T-cell (primary cell): ENCODE results near the gene TUBD1. TPM values are rescaled to one million over a fixed set of nuclear protein-coding genes. Genes with fewer than 3 reads are reported as not detected.
"Not testable (repeated sequence)": the region's sequence is repeated elsewhere in the genome, so short reads cannot be mapped to it uniquely, and the experiment has no call there.

ENCODE experiments used
- ATAC-seq, 4 experiments: fragments of 200-7000 bp in 3 of 4; fragments of 150-1000 bp in 1 of 4; cut with Tn5 transposase; replicated peaks in 1 of 4; 1 replicate in 3 of 4; 2 replicates in 1 of 4; pipeline ENCODE4 v1.10.0; 2021; ENCODE audit warnings: moderate library complexity in 3 of 4, mild to moderate bottlenecking in 2 of 4, moderate number of reproducible peaks in 1 of 4
- CTCF ChIA-PET, 2 donors: fragments of 300-600 bp; sonication (Branson Sonifier 250); formaldehyde crosslinking; loops; one replicate each; lab custom pipeline; 2022; ENCODE audit warnings: antibody characterized with exemption in 2 of 2; lab: Charles Lee
- POLR2A ChIA-PET, 2 donors: fragments of 300-600 bp; sonication (Branson Sonifier 250); formaldehyde crosslinking; loops; one replicate each; lab custom pipeline; 2022; ENCODE audit warnings: antibody characterized with exemption in 2 of 2; lab: Charles Lee
- DNase-seq, 35 experiments: peaks; one replicate each; pipeline versions ENCODE4 v3.0.0 to v3.0.0-alpha.2; 2013 to 2023
- H3K27ac ChIP-seq: one replicate; pipeline ENCODE4 v1.5.1; 2013; ENCODE audit warnings: low read length
- H3K27me3 ChIP-seq, 2 experiments: replicated peaks in 1 of 2; 1 replicate in 1 of 2; 2 replicates in 1 of 2; pipeline versions ENCODE4 v1.6.1 to v1.7.0; 2013; ENCODE audit warnings: low read length in 1 of 2, mixed read lengths in 1 of 2; ENCODE audit not compliant: control insufficient read depth in 2 of 2, insufficient read depth in 2 of 2; ENCODE audit errors: extremely low read depth in 1 of 2
- H3K36me3 ChIP-seq, 2 donors: 1 replicate in 1 of 2; 2 replicates in 1 of 2; pipeline versions ENCODE4 v1.6.1 to v1.7.0; 2013; ENCODE audit warnings: low read length in 1 of 2; ENCODE audit not compliant: control insufficient read depth in 2 of 2, insufficient read depth in 1 of 2; ENCODE audit errors: extremely low read depth in 1 of 2
- H3K4me1 ChIP-seq, 2 experiments: 1 replicate in 1 of 2; 2 replicates in 1 of 2; pipeline versions ENCODE4 v1.6.1 to v1.7.0; 2013; ENCODE audit warnings: low read length in 2 of 2, mixed read lengths in 1 of 2; ENCODE audit not compliant: insufficient read depth in 2 of 2, control insufficient read depth in 1 of 2; ENCODE audit errors: extremely low read depth in 1 of 2
- H3K4me3 ChIP-seq, 2 donors: 1 replicate in 1 of 2; 2 replicates in 1 of 2; pipeline versions ENCODE4 v1.5.1 to v1.7.0; 2013; ENCODE audit warnings: mild to moderate bottlenecking in 2 of 2, low read length in 1 of 2, moderate library complexity in 1 of 2; ENCODE audit not compliant: control insufficient read depth in 1 of 2; ENCODE audit errors: extremely low read depth in 1 of 2
- H3K9me3 ChIP-seq: 2 replicates; pipeline ENCODE4 v1.7.0; 2013
- H3K27ac Mint-ChIP-seq, 2 donors: one replicate each; pipeline ENCODE4 v1.8.0; 2020 to 2021; ENCODE audit warnings: mild to moderate bottlenecking in 2 of 2, mixed read lengths in 2 of 2
- H3K27me3 Mint-ChIP-seq, 2 donors: one replicate each; pipeline ENCODE4 v1.8.0; 2021 to 2022; ENCODE audit warnings: mixed read lengths in 2 of 2
- H3K36me3 Mint-ChIP-seq: one replicate; pipeline ENCODE4 v1.8.0; 2021; ENCODE audit warnings: mixed read lengths
- H3K4me1 Mint-ChIP-seq, 3 donors: one replicate each; pipeline ENCODE4 v1.8.0; 2020 to 2022; ENCODE audit warnings: mixed read lengths in 3 of 3, mild to moderate bottlenecking in 1 of 3
- H3K4me3 Mint-ChIP-seq, 3 donors: one replicate each; pipeline ENCODE4 v1.8.0; 2020 to 2022; ENCODE audit warnings: mild to moderate bottlenecking in 3 of 3, mixed read lengths in 3 of 3, moderate library complexity in 3 of 3
- H3K9me3 Mint-ChIP-seq, 3 donors: one replicate each; pipeline ENCODE4 v1.8.0; 2020 to 2022; ENCODE audit warnings: mixed read lengths in 3 of 3
- WGBS: methylation state at CpG from one replicate; pipeline ENCODE4 v1.1.5; 2013; ENCODE audit warnings: missing lambda C conversion rate; ENCODE audit not compliant: insufficient coverage; 5-methylcytosine and 5-hydroxymethylcytosine counted together
- total RNA-seq, 35 experiments: library from RNA in 6 of 35; stranded (reverse) in 6 of 35; fragments of 120-200 nt in 1 of 35; gene quantifications; one replicate each; pipeline versions ENCODE4 v1.2.1 to v1.2.4 and lab custom pipeline; 2013 to 2026

The TUBD1 gene
- total RNA-seq, 5 donors from 2014 or later (not counting 1 experiment from before 2014, with no cell fraction given): 16.6 to 27.9 (median 25.1) TPM

GRCh38 chr17:59828819-59829216 lies 63.9 kb downstream of the TUBD1 start:
- not testable (repeated sequence) for H3K36me3 Mint-ChIP-seq, H3K27me3 Mint-ChIP-seq, H3K36me3 ChIP-seq, H3K9me3 Mint-ChIP-seq, H3K27me3 ChIP-seq, H3K9me3 ChIP-seq
- ChIA-PET POLR2A (interaction anchor here in 1 of 2 donors (1.6 to 2.7 kb wide), 2 partner anchors 9 to 31 kb away, joined by 3 to 22 read pairs; no protein-coding TSS in a partner anchor), CTCF (interaction anchor here in 1 of 2 donors (1.2 to 2.5 kb wide), 5 partner anchors 9 to 81 kb away, joined by 3 to 12 read pairs (median 5); no protein-coding TSS in a partner anchor)
- DNase-seq (peak in 1 of 35 experiments; percentile 5), ATAC-seq (peak; percentile 25 to 38 (median 31))
- peak overlapping the region; percentile 91 to 94 for H3K27ac Mint-ChIP-seq
- no CpG with 5 or more reads among the region's 7 CpGs for WGBS
- H3K4me3 Mint-ChIP-seq: peak overlapping the region; percentile 39 to 60 (median 56)
- Histone ChIP-seq H3K27ac (peak overlapping the region; percentile 64), H3K4me1 (peaks cover 0 to 38% of the 10 kb centered on the region in 2 experiments), H3K4me3 (peak overlapping the region in 1 of 2 donors; percentile 8)
- peaks cover 42 to 79% (median 69%) of the 10 kb centered on the region in 3 donors for H3K4me1 Mint-ChIP-seq

GRCh38 chr17:59828478-59828760 lies 64.3 kb downstream of the TUBD1 start:
- Mint-ChIP-seq H3K36me3 (no peaks in the 10 kb centered on the region), H3K27ac (peak overlapping the region; percentile 91 to 94), H3K27me3 (no peaks in the 10 kb centered on the region), H3K4me3 (peak overlapping the region; percentile 39 to 60 (median 56)), H3K9me3 (no peaks in the 10 kb centered on the region), H3K4me1 (peaks cover 42 to 75% (median 65%) of the 10 kb centered on the region in 3 donors)
- ATAC-seq: peak in 1 of 4 experiments; percentile 7
- CTCF ChIA-PET: interaction anchor here in 1 of 2 donors (0.6 to 2.5 kb wide), 11 partner anchors 8 to 721 kb away, joined by 3 to 12 read pairs (median 4); no protein-coding TSS in a partner anchor
- DNase-seq: no peak
- WGBS: 0% methylated on average over 1 of the region's 2 CpGs
- no peaks in the 10 kb centered on the region for H3K27me3 ChIP-seq
- H3K4me3 ChIP-seq: no peak overlapping the region
- H3K9me3 ChIP-seq: no peaks in the 10 kb centered on the region
- POLR2A ChIA-PET: interaction anchor here in 1 of 2 donors (0.9 to 2.7 kb wide), 3 partner anchors 9 to 30 kb away, joined by 3 to 22 read pairs (median 5); no protein-coding TSS in a partner anchor
- peak overlapping the region; percentile 64 for H3K27ac ChIP-seq
- no peaks in the 10 kb centered on the region for H3K36me3 ChIP-seq
- H3K4me1 ChIP-seq: peaks cover 0 to 38% of the 10 kb centered on the region in 2 experiments

GRCh38 chr17:59827721-59828477 lies 64.8 kb downstream of the TUBD1 start:
- Mint-ChIP-seq H3K27ac (peak overlapping the region; percentile 91 to 94), H3K27me3 (no peaks in the 10 kb centered on the region), H3K4me1 (peaks cover 42 to 70% (median 61%) of the 10 kb centered on the region in 3 donors), H3K9me3 (no peaks in the 10 kb centered on the region), H3K36me3 (peaks cover under 1% of the 10 kb centered on the region), H3K4me3 (peak overlapping the region; percentile 11 to 56 (median 39))
- Histone ChIP-seq H3K27ac (peak overlapping the region; percentile 64), H3K27me3 (no peaks in the 10 kb centered on the region), H3K4me1 (peaks cover 0 to 38% of the 10 kb centered on the region in 2 experiments), H3K36me3 (peaks cover 0 to 1% of the 10 kb centered on the region in 2 donors), H3K4me3 (no peak overlapping the region), H3K9me3 (no peaks in the 10 kb centered on the region)
- DNase-seq: peak in 1 of 35 experiments; percentile 46
- 20% methylated on average over 1 of the region's 5 CpGs for WGBS
- ATAC-seq: peak in 2 of 4 experiments; percentile 25 to 34
- POLR2A ChIA-PET: interaction anchor here in 1 of 2 donors (0.8 to 2.7 kb wide), 4 partner anchors 10 to 45 kb away, joined by 3 to 22 read pairs (median 6); no protein-coding TSS in a partner anchor
- CTCF ChIA-PET: interaction anchor here in 1 of 2 donors (0.6 to 2.5 kb wide), 12 partner anchors 8 to 721 kb away, joined by 3 to 12 read pairs (median 4); no protein-coding TSS in a partner anchor

GRCh38 chr17:59826706-59827453 lies 65.9 kb downstream of the TUBD1 start:
- Histone ChIP-seq H3K4me3 (no peak overlapping the region), H3K4me1 (peaks cover 0 to 38% of the 10 kb centered on the region in 2 experiments), H3K27me3 (no peaks in the 10 kb centered on the region), H3K27ac (peak overlapping the region; percentile 64), H3K36me3 (peaks cover 0 to 4% of the 10 kb centered on the region in 2 donors), H3K9me3 (no peaks in the 10 kb centered on the region)
- H3K36me3 Mint-ChIP-seq: peaks cover 3% of the 10 kb centered on the region
- DNase-seq (peak in 1 of 35 experiments; percentile 14), ATAC-seq (no peak)
- ChIA-PET CTCF (interaction anchor here in 1 of 2 donors (0.6 to 1.8 kb wide), 4 partner anchors 27 to 1376 kb away, joined by 3 to 12 read pairs (median 6); no protein-coding TSS in a partner anchor), POLR2A (interaction anchor here in 1 of 2 donors (1.6 to 2.7 kb wide), 2 partner anchors 11 to 29 kb away, joined by 3 to 22 read pairs; no protein-coding TSS in a partner anchor)
- peak overlapping the region; percentile 91 to 94 for H3K27ac Mint-ChIP-seq
- H3K27me3 Mint-ChIP-seq: no peaks in the 10 kb centered on the region
- no peaks in the 10 kb centered on the region for H3K9me3 Mint-ChIP-seq
- WGBS: 70% methylated on average over 2 of the region's 4 CpGs
- peaks cover 42 to 63% (median 59%) of the 10 kb centered on the region in 3 donors for H3K4me1 Mint-ChIP-seq
- peak overlapping the region in 1 of 3 donors; percentile 52 for H3K4me3 Mint-ChIP-seq

GRCh38 chr17:59825533-59826322 lies 67.0 kb downstream of the TUBD1 start:
- H3K9me3 ChIP-seq: no peaks in the 10 kb centered on the region
- peaks cover 0 to 4% of the 10 kb centered on the region in 2 donors for H3K36me3 ChIP-seq
- H3K4me1 ChIP-seq: peaks cover 0 to 32% of the 10 kb centered on the region in 2 experiments
- ChIA-PET POLR2A (interaction anchor here in 1 of 2 donors (1.5 kb wide), 1 partner anchor 11 kb away, joined by 5 read pairs; no protein-coding TSS in a partner anchor), CTCF (interaction anchor here in 1 of 2 donors (0.9 kb wide), 1 partner anchor 40 kb away, joined by 3 read pairs; no protein-coding TSS in a partner anchor)
- peak in 1 of 4 experiments; percentile 48 for ATAC-seq
- no peaks in the 10 kb centered on the region for H3K27me3 ChIP-seq
- H3K27ac Mint-ChIP-seq: peak overlapping the region; percentile 91 to 94
- DNase-seq: peak in 1 of 35 experiments; percentile 50
- peak overlapping the region; percentile 46 for H3K27ac ChIP-seq
- H3K27me3 Mint-ChIP-seq: no peaks in the 10 kb centered on the region
- H3K9me3 Mint-ChIP-seq: no peaks in the 10 kb centered on the region
- H3K4me3 Mint-ChIP-seq: peak overlapping the region; percentile 5 to 54 (median 52)
- H3K4me1 Mint-ChIP-seq: peaks cover 42 to 55% (median 53%) of the 10 kb centered on the region in 3 donors
- no CpG with 5 or more reads among the region's 5 CpGs for WGBS
- no peak overlapping the region for H3K4me3 ChIP-seq
- peaks cover 3% of the 10 kb centered on the region for H3K36me3 Mint-ChIP-seq
